PC-3 (cell line): ENCODE data around the gene AHDC1. TPM values are rescaled to one million over a fixed set of nuclear protein-coding genes. Genes with fewer than 3 reads are reported as not detected.
A peak's percentile ranks its signal among the peaks of the same experiment; 100 is the strongest.

Experiments used
- ATAC-seq: fragments of 200-7000 bp; cut with Tn5 transposase; 2 replicates; pipeline ENCODE4 v1.9.1; 2020; ENCODE audit warnings: mild to moderate bottlenecking, moderate library complexity
- BruUV-seq: library from RNA; stranded (reverse); fragments of 400-500 nt; replicated peaks from 2 replicates; lab custom pipeline; 2021; lab: Mats Ljungman, UMichigan
- CTCF ChIA-PET: fragments of 300-600 bp; sonication (Branson Sonifier 250); formaldehyde crosslinking; loops from one replicate; lab custom pipeline; 2022; ENCODE audit warnings: antibody characterized with exemption; lab: Charles Lee
- POLR2A ChIA-PET: fragments of 300-600 bp; sonication (Branson Sonifier 250); formaldehyde crosslinking; loops from one replicate; lab custom pipeline; 2022; ENCODE audit warnings: antibody characterized with exemption; ENCODE audit not compliant: unreplicated experiment; lab: Charles Lee
- DNase-seq: peaks from one replicate; pipeline ENCODE4 v3.0.0-alpha.2; 2015
- H2AFZ ChIP-seq: fragments of 300-600 bp; sonication (generic); 2 replicates; pipeline ENCODE4 v1.6.0; 2016; ENCODE audit warnings: antibody characterized with exemption, low read length
- H3F3A ChIP-seq: fragments of 300-600 bp; sonication (generic); one replicate; pipeline ENCODE4 v1.6.0; 2017; ENCODE audit warnings: antibody characterized with exemption, low read length, control low read depth, mild to moderate bottlenecking; ENCODE audit not compliant: unreplicated experiment
- H3K27ac ChIP-seq: fragments of 300-600 bp; sonication (generic); 2 replicates; pipeline ENCODE4 v1.5.1; 2016; ENCODE audit warnings: mild to moderate bottlenecking, low read length
- H3K27me3 ChIP-seq: fragments of 300-600 bp; sonication (generic); 2 replicates; pipeline ENCODE4 v1.6.1; 2016; ENCODE audit warnings: low read length, mixed read lengths
- H3K36me3 ChIP-seq: fragments of 300-600 bp; sonication (generic); 2 replicates; pipeline ENCODE4 v1.6.1; 2016; ENCODE audit warnings: low read depth, mixed run types, low read length, mixed read lengths
- H3K4me1 ChIP-seq: fragments of 300-600 bp; sonication (generic); 2 replicates; pipeline ENCODE4 v1.5.1; 2016; ENCODE audit warnings: low read length; ENCODE audit not compliant: insufficient read depth
- H3K4me2 ChIP-seq: fragments of 300-600 bp; sonication (generic); 2 replicates; pipeline ENCODE4 v1.6.0; 2016; ENCODE audit warnings: low read length
- H3K4me3 ChIP-seq: fragments of 300-600 bp; sonication (generic); 2 replicates; pipeline ENCODE4 v1.5.1; 2016; ENCODE audit warnings: mild to moderate bottlenecking, low read length, mixed read lengths
- H3K79me2 ChIP-seq: fragments of 300-600 bp; sonication (generic); 2 replicates; pipeline ENCODE4 v1.6.1; 2017; ENCODE audit warnings: low read length, mixed read lengths
- H3K9ac ChIP-seq: fragments of 300-600 bp; sonication (generic); 2 replicates; pipeline ENCODE4 v1.6.0; 2016; ENCODE audit warnings: mild to moderate bottlenecking, low read length
- H3K9me2 ChIP-seq: fragments of 300-600 bp; sonication (generic); replicated peaks from 2 replicates; pipeline ENCODE4 v1.6.1; 2016; ENCODE audit warnings: mixed run types, low read length, mixed read lengths
- H3K9me3 ChIP-seq: fragments of 300-600 bp; sonication (generic); 2 replicates; pipeline ENCODE4 v1.6.1; 2016; ENCODE audit warnings: low read length, mixed read lengths
- H4K20me1 ChIP-seq: fragments of 300-600 bp; sonication (generic); 2 replicates; pipeline ENCODE4 v1.6.1; 2016; ENCODE audit warnings: low read length, mixed read lengths
- CTCF ChIP-seq: fragments of 300-600 bp; sonication (generic); conservative IDR thresholded peaks from 2 replicates; pipeline ENCODE4 v1.5.1; 2017; ENCODE audit warnings: antibody characterized with exemption, low read depth, mild to moderate bottlenecking, low read length
- EZH2 ChIP-seq: fragments of 300-600 bp; sonication (generic); IDR thresholded peaks from one replicate; pipeline ENCODE4 v1.6.1; 2017; ENCODE audit warnings: antibody characterized with exemption, mild to moderate bottlenecking, low read length; ENCODE audit not compliant: unreplicated experiment
- EZH2phosphoT487 ChIP-seq: fragments of 300-600 bp; sonication (generic); IDR thresholded peaks from 2 replicates; pipeline ENCODE4 v1.6.1; 2018; ENCODE audit warnings: mild to moderate bottlenecking, antibody characterized with exemption, low read length, borderline replicate concordance
- intact Hi-C: fragments of 100-400 bp; cut with micrococcal nuclease; formaldehyde crosslinking; loops from 2 replicates; pipeline ENCODE4 v1.9.0; 2023
- total RNA-seq: library from RNA; depleted of rRNA; stranded (reverse); fragments of >200 nt; gene quantifications from 2 replicates; pipeline ENCODE4 v1.2.3, GENCODE V29; 2014

Gene AHDC1
- total RNA-seq, 1 experiment from 2014 or later = 15.2 TPM

- TF ChIP-seq EZH2phosphoT487 (no peak), CTCF (no peak), EZH2 (no peak)
- Histone ChIP-seq H3K9me2 (no peaks in the 10 kb centered on the region), H3K4me2 (no peak overlapping the region), H3K4me1 (peaks cover 21% of the 10 kb centered on the region), H3K79me2 (peaks cover 5% of the 10 kb centered on the region), H3F3A (no peaks in the 10 kb centered on the region), H3K9ac (no peak overlapping the region), H3K27me3 (no peaks in the 10 kb centered on the region), H3K36me3 (peaks cover 10% of the 10 kb centered on the region; the same call in 1 of the 2 replicates), H3K4me3 (no peak overlapping the region), H3K9me3 (no peaks in the 10 kb centered on the region), H3K27ac (no peak overlapping the region), H2AFZ (no peak overlapping the region), H4K20me1 (no peaks in the 10 kb centered on the region)
- intact Hi-C loops = no loop called here
- DNase-seq = no peak
- CTCF ChIA-PET = no interaction called here
- BruUV-seq = no TSS peak
- POLR2A ChIA-PET = no interaction called here
- ATAC-seq = no peak
These were observed 71.8 kb downstream of the AHDC1 start for GRCh38 chr1:27531959-27532685.

- DNase-seq (no peak), ATAC-seq (no peak)
- H3K9me2 ChIP-seq = no peaks in the 10 kb centered on the region
- no peak overlapping the region for H3K4me3 ChIP-seq
- H3K4me2 ChIP-seq = no peak overlapping the region
- TF ChIP-seq EZH2 (no peak), CTCF (no peak), EZH2phosphoT487 (no peak)
- H3F3A ChIP-seq = no peaks in the 10 kb centered on the region
- intact Hi-C loops = no loop called here
- CTCF ChIA-PET = no interaction called here
- no peaks in the 10 kb centered on the region for H3K79me2 ChIP-seq
- POLR2A ChIA-PET = no interaction called here
- peaks cover 17% of the 10 kb centered on the region for H3K4me1 ChIP-seq
- no peak overlapping the region for H3K9ac ChIP-seq
- no peaks in the 10 kb centered on the region for H3K9me3 ChIP-seq
- no peaks in the 10 kb centered on the region for H4K20me1 ChIP-seq
- no TSS peak for BruUV-seq
- no peak overlapping the region for H3K27ac ChIP-seq
- no peaks in the 10 kb centered on the region for H3K27me3 ChIP-seq
- peaks cover 5% of the 10 kb centered on the region; the same call in 1 of the 2 replicates for H3K36me3 ChIP-seq
- H2AFZ ChIP-seq = no peak overlapping the region
These were observed 73.8 kb downstream of the AHDC1 start for GRCh38 chr1:27530192-27530591.

- Histone ChIP-seq H3K9me2 (no peaks in the 10 kb centered on the region), H3F3A (no peaks in the 10 kb centered on the region), H3K27ac (peak overlapping the region; percentile 86), H3K79me2 (no peaks in the 10 kb centered on the region), H3K4me1 (peaks cover 17% of the 10 kb centered on the region), H3K9ac (no peak overlapping the region), H2AFZ (no peak overlapping the region), H3K36me3 (peaks cover 5% of the 10 kb centered on the region; the same call in 1 of the 2 replicates), H3K9me3 (no peaks in the 10 kb centered on the region), H3K4me3 (no peak overlapping the region), H4K20me1 (no peaks in the 10 kb centered on the region), H3K4me2 (no peak overlapping the region), H3K27me3 (no peaks in the 10 kb centered on the region)
- CTCF ChIA-PET = no interaction called here
- DNase-seq (no peak), ATAC-seq (no peak)
- POLR2A ChIA-PET = no interaction called here
- no TSS peak for BruUV-seq
- TF ChIP-seq EZH2 (no peak), CTCF (no peak), EZH2phosphoT487 (no peak)
- intact Hi-C loops = no loop called here
These were observed 74.3 kb downstream of the AHDC1 start for GRCh38 chr1:27529704-27530018.
